ENCODE data around the gene SET.
"Not testable (repeated sequence)": the region's sequence is repeated elsewhere in the genome, so short reads cannot be mapped to it uniquely, and the experiment has no call there.

SET gene

GRCh38 chr9:128657344-128657704 lies 31.7 kb upstream of the SET start:
- TF ChIP-seq CTCF (IDR thresholded peaks at IDR 0.05): no peak
- H3K4me1 ChIP-seq (ENCODE audit: control insufficient read depth in 1 of 2, insufficient read depth in 1 of 2, low read depth in 1 of 2, low read length in 1 of 2): peaks cover 12 to 14% of the 10 kb centered on the region in 2 experiments
- H3K27ac ChIP-seq: peak overlapping the region; percentile 98
- no peaks in the 10 kb centered on the region for H3K9me3 ChIP-seq
- H3K4me3 ChIP-seq (ENCODE audit: low read depth in 1 of 2, low read length in 1 of 2): peak overlapping the region; percentile 93 to 97
- H3K36me3 ChIP-seq: no peaks in the 10 kb centered on the region
- no peaks in the 10 kb centered on the region for H3K27me3 ChIP-seq

GRCh38 chr9:128657796-128658195 lies 31.2 kb upstream of the SET start:
- Histone ChIP-seq H3K4me1 (ENCODE audit: control insufficient read depth in 1 of 2, insufficient read depth in 1 of 2, low read depth in 1 of 2, low read length in 1 of 2) (peaks cover 12 to 14% of the 10 kb centered on the region in 2 experiments), H3K27ac (no peak overlapping the region), H3K9me3 (no peaks in the 10 kb centered on the region), H3K36me3 (no peaks in the 10 kb centered on the region), H3K4me3 (ENCODE audit: low read depth in 1 of 2, low read length in 1 of 2) (no peak overlapping the region), H3K27me3 (no peaks in the 10 kb centered on the region)
- TF ChIP-seq CTCF (IDR thresholded peaks at IDR 0.05): no peak

DNA sequence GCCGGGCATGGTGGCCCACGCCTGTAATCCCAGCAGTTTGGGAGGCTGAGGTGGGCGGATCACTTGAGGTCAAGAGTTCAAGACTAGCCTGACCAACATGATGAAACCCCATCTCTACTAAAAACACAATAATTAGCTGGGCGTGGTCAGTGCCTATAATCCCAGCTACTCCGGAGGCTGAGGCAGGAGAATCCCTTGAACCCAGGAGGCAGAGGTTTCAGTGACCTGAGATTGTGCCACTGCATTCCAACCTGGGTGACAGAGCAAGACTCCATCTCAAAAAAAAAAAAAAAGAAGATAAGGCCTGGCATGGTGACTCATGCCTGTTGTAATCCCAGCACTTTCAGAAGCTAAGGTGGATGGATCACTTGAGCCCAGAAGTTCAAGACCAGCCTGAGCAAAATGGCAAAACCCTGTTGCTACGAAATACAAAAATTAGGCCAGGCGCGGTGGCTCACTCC lies 22.5 kb upstream of the SET start:
- not testable (repeated sequence) for H3K27ac ChIP-seq; H3K9me3 ChIP-seq; H3K27me3 ChIP-seq; H3K36me3 ChIP-seq; H3K4me1 ChIP-seq (ENCODE audit: control insufficient read depth in 1 of 2, insufficient read depth in 1 of 2, low read depth in 1 of 2, low read length in 1 of 2); H3K4me3 ChIP-seq (ENCODE audit: low read depth in 1 of 2, low read length in 1 of 2)

GRCh38 chr9:128669786-128670185 lies 19.2 kb upstream of the SET start:
- Histone ChIP-seq H3K36me3 (no peaks in the 10 kb centered on the region), H3K4me3 (ENCODE audit: low read depth in 1 of 2, low read length in 1 of 2) (no peak overlapping the region), H3K27me3 (no peaks in the 10 kb centered on the region), H3K9me3 (no peaks in the 10 kb centered on the region), H3K4me1 (ENCODE audit: control insufficient read depth in 1 of 2, insufficient read depth in 1 of 2, low read depth in 1 of 2, low read length in 1 of 2) (no peaks in the 10 kb centered on the region), H3K27ac (no peak overlapping the region)
- no peak for TF ChIP-seq CTCF (IDR thresholded peaks at IDR 0.05)

- Histone ChIP-seq H3K4me1 (ENCODE audit: control insufficient read depth in 1 of 2, insufficient read depth in 1 of 2, low read depth in 1 of 2, low read length in 1 of 2) (no peaks in the 10 kb centered on the region), H3K36me3 (no peaks in the 10 kb centered on the region), H3K27ac (no peak overlapping the region), H3K27me3 (no peaks in the 10 kb centered on the region), H3K9me3 (no peaks in the 10 kb centered on the region), H3K4me3 (ENCODE audit: low read depth in 1 of 2, low read length in 1 of 2) (no peak overlapping the region)
- TF ChIP-seq CTCF (IDR thresholded peaks at IDR 0.05): no peak
Measured at GRCh38 chr9:128675382-128675781, 13.6 kb upstream of the SET start.

DNA sequence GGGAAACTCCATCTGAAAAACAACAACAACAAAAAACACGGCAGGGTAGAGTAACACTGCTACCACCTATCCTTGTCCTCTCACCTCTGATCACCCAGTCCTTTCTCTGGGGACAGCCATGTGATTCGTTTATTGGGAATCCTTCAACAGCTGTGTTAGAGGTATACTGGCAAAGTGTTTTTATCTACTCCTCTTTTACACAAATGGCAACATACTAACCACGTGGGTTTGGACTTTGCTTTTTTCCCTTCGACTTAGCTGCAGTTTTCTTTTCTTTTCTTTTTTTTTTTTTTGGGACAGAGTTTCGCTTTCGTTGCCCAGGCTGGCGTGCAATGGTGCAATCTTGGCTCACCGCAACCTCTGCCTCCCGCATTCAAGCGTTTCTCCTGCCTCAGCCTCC lies 11.2 kb upstream of the SET start:
- H3K27ac ChIP-seq: no peak overlapping the region
- no peaks in the 10 kb centered on the region for H3K4me1 ChIP-seq (ENCODE audit: control insufficient read depth in 1 of 2, insufficient read depth in 1 of 2, low read depth in 1 of 2, low read length in 1 of 2)
- no peaks in the 10 kb centered on the region for H3K27me3 ChIP-seq
- H3K4me3 ChIP-seq (ENCODE audit: low read depth in 1 of 2, low read length in 1 of 2): no peak overlapping the region
- H3K36me3 ChIP-seq: no peaks in the 10 kb centered on the region
- H3K9me3 ChIP-seq: no peaks in the 10 kb centered on the region
- TF ChIP-seq CTCF (IDR thresholded peaks at IDR 0.05): no peak
